HepG2 (cell line): ENCODE results near the gene TBCD. TPM values are rescaled to one million over a fixed set of nuclear protein-coding genes. Genes with fewer than 3 reads are reported as not detected.

Experiments
- BRD4 ChIP-seq: sonication (generic); formaldehyde crosslinking; IDR thresholded peaks from 2 replicates; pipeline ENCODE4 v1.4.0; 2020; ENCODE audit warnings: missing genetic modification reagents
- CAMTA2 ChIP-seq: sonication (generic); formaldehyde crosslinking; IDR thresholded peaks from 2 replicates; pipeline ENCODE4 v1.4.0; 2020; ENCODE audit warnings: mild to moderate bottlenecking, missing genetic modification reagents, borderline replicate concordance
- CENPT ChIP-seq: sonication (generic); formaldehyde crosslinking; IDR thresholded peaks from 2 replicates; pipeline ENCODE4 v1.8.0; 2022; ENCODE audit warnings: low read depth, mild to moderate bottlenecking, moderate library complexity, missing genetic modification reagents
- FOXC1 ChIP-seq: sonication (generic); formaldehyde crosslinking; IDR thresholded peaks from 2 replicates; pipeline ENCODE4 v1.8.0; 2022; ENCODE audit warnings: mild to moderate bottlenecking, missing genetic modification reagents, borderline replicate concordance
- MAZ ChIP-seq, 2 experiments: sonication (generic) in 1 of 2; formaldehyde crosslinking in 1 of 2; IDR thresholded peaks; 2 replicates each; pipeline versions ENCODE4 v1.5.0 to v1.6.1; 2012 to 2020; ENCODE audit warnings: low read depth in 2 of 2, mild to moderate bottlenecking in 2 of 2, borderline replicate concordance in 1 of 2, improper control_type of control experiment in 1 of 2, low read length in 1 of 2, missing genetic modification reagents in 1 of 2, moderate library complexity in 1 of 2
- MBD4 ChIP-seq: IDR thresholded peaks from 2 replicates; pipeline ENCODE4 v1.6.1; 2012; ENCODE audit warnings: low read length, inconsistent platforms, borderline replicate concordance
- NKX3-1 ChIP-seq: sonication (generic); formaldehyde crosslinking; IDR thresholded peaks from 2 replicates; pipeline ENCODE4 v1.5.0; 2020; ENCODE audit warnings: missing genetic modification reagents
- NPAS2 ChIP-seq: sonication (generic); formaldehyde crosslinking; IDR thresholded peaks from 2 replicates; pipeline ENCODE4 v1.8.0; 2022; ENCODE audit warnings: mild to moderate bottlenecking, missing genetic modification reagents, borderline replicate concordance
- SMAD9 ChIP-seq: sonication (generic); formaldehyde crosslinking; IDR thresholded peaks from 2 replicates; pipeline ENCODE4 v1.5.1; 2020; ENCODE audit warnings: mild to moderate bottlenecking, missing genetic modification reagents
- SNRNP70 ChIP-seq: fragments of 200-400 bp; formaldehyde crosslinking; IDR thresholded peaks from 2 replicates; pipeline ENCODE4 v1.6.1; 2017; ENCODE audit warnings: mild to moderate bottlenecking, low read depth, low read length, moderate library complexity
- TOPORS ChIP-seq: sonication (generic); formaldehyde crosslinking; IDR thresholded peaks from 2 replicates; pipeline ENCODE4 v1.8.0; 2023; ENCODE audit warnings: mild to moderate bottlenecking, missing genetic modification reagents
- U2AF2 ChIP-seq: fragments of 200-400 bp; formaldehyde crosslinking; IDR thresholded peaks from 2 replicates; pipeline ENCODE4 v1.6.1; 2017; ENCODE audit warnings: low read depth, mild to moderate bottlenecking, low read length
- ZBTB20 ChIP-seq: sonication (generic); formaldehyde crosslinking; IDR thresholded peaks from 2 replicates; pipeline ENCODE4 v1.8.1; 2023; ENCODE audit warnings: missing genetic modification reagents, low read depth, mild to moderate bottlenecking, borderline replicate concordance
- ZNF234 ChIP-seq: sonication (generic); formaldehyde crosslinking; conservative IDR thresholded peaks from 2 replicates; pipeline ENCODE4 v1.5.1; 2020; ENCODE audit warnings: mild to moderate bottlenecking, missing genetic modification reagents
- ZNF367 ChIP-seq: sonication (generic); formaldehyde crosslinking; IDR thresholded peaks from 2 replicates; pipeline ENCODE4 v1.4.0; 2020; ENCODE audit warnings: missing genetic modification reagents, borderline replicate concordance
- ZNF530 ChIP-seq: sonication (generic); formaldehyde crosslinking; IDR thresholded peaks from 2 replicates; pipeline ENCODE4 v1.5.0; 2020; ENCODE audit warnings: low read depth, mild to moderate bottlenecking, missing genetic modification reagents
- ZNF615 ChIP-seq: sonication (generic); formaldehyde crosslinking; IDR thresholded peaks from 2 replicates; pipeline ENCODE4 v1.5.0; 2020; ENCODE audit warnings: mild to moderate bottlenecking, missing genetic modification reagents, borderline replicate concordance
- ZNF746 ChIP-seq: sonication (generic); formaldehyde crosslinking; IDR thresholded peaks from 2 replicates; pipeline ENCODE4 v1.8.0; 2022; ENCODE audit warnings: mild to moderate bottlenecking, missing genetic modification reagents
- ZSCAN25 ChIP-seq: sonication (generic); formaldehyde crosslinking; IDR thresholded peaks from 2 replicates; pipeline ENCODE4 v1.8.0; 2022; ENCODE audit warnings: mild to moderate bottlenecking, missing genetic modification reagents
- ZZZ3 ChIP-seq: sonication (generic); formaldehyde crosslinking; IDR thresholded peaks from 2 replicates; pipeline ENCODE4 v1.4.0; 2020; ENCODE audit warnings: missing genetic modification reagents, mild to moderate bottlenecking, borderline replicate concordance
- polyA plus RNA-seq, 8 experiments: library from polyadenylated mRNA; depleted of rRNA in 3 of 8; stranded (reverse) in 7 of 8; unstranded in 1 of 8; fragments of >200 nt; fragmentation: Illumina TruSeq in 4 of 8; extraction: Trizol in 4 of 8; gene quantifications; 2 replicates each; pipeline versions ENCODE4 v1.2.1 to v1.2.3, GENCODE V29; 2011 to 2016; ENCODE audit warnings: low read depth in 4 of 8, missing spikeins in 1 of 8, mixed read lengths in 1 of 8; ENCODE audit not compliant: insufficient read depth in 1 of 8
- total RNA-seq, 5 experiments: library from RNA; depleted of rRNA; stranded (reverse); fragments of >200 nt; fragmentation: Illumina TruSeq; extraction: Trizol; gene quantifications; 2 replicates each; pipeline ENCODE4 v1.2.3, GENCODE V29; 2016; ENCODE audit warnings: low read depth in 1 of 5
- TF ChIP-seq, protein P1 (sequence below): sonication (generic); formaldehyde crosslinking; IDR thresholded peaks from 2 replicates; pipeline ENCODE4 v1.4.0; 2020; ENCODE audit warnings: missing genetic modification reagents, borderline replicate concordance
- TF ChIP-seq, protein P2 (sequence below): sonication (generic); formaldehyde crosslinking; IDR thresholded peaks from 2 replicates; pipeline ENCODE4 v1.4.0; 2020; ENCODE audit warnings: mild to moderate bottlenecking, missing genetic modification reagents
- TF ChIP-seq, protein P3 (sequence below): sonication (generic); formaldehyde crosslinking; IDR thresholded peaks from 2 replicates; pipeline ENCODE4; 2020; ENCODE audit warnings: missing genetic modification reagents, mild to moderate bottlenecking, borderline replicate concordance

The TBCD gene
- total and polyA plus RNA-seq, 2 of the 13 experiments (the other 11 are each of a cell fraction or from before 2014, with no cell fraction given) = 33.9 to 54.8 TPM

DNA sequence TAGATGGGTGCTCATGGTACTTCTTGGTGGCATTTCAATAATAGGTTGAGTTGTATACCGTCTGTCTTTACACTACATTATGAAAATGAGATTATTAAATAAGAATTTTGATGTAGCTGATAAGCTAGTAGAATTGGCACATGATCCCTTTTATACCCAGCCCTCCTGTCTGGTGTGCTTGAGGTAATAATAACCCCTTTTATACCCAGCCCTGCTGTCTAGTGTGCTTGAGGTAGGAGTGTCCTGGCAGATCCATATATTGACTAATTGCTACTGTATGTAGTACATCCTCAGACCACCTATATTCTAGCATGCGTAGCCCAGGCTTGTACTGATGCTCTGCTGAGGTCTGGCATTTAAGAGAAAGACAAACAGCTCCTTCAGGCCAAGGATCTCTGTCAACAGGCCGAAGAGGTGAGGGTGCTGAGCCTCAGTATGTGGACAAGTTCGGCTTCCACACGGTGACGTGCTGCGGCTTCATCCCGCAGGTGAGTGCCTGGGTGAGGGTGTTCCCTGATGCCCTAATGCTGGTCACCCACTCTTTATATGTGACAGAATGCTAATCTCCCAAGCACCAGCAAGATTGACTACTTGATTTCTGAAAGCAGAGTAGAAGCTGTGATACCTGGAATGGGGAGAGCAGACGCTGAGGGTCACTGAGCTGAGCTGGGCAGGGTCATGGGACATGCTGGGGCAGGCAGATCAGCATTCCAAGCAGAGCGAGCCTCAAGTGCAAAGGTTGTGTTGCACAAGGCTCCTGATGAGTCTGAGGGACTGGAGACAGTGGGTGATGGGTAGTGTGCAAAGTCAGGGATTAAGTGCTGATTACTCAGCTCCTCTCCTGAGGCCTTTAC lies 10.7 kb upstream of the TBCD start (continued):
- TF ChIP-seq, protein P1, sequence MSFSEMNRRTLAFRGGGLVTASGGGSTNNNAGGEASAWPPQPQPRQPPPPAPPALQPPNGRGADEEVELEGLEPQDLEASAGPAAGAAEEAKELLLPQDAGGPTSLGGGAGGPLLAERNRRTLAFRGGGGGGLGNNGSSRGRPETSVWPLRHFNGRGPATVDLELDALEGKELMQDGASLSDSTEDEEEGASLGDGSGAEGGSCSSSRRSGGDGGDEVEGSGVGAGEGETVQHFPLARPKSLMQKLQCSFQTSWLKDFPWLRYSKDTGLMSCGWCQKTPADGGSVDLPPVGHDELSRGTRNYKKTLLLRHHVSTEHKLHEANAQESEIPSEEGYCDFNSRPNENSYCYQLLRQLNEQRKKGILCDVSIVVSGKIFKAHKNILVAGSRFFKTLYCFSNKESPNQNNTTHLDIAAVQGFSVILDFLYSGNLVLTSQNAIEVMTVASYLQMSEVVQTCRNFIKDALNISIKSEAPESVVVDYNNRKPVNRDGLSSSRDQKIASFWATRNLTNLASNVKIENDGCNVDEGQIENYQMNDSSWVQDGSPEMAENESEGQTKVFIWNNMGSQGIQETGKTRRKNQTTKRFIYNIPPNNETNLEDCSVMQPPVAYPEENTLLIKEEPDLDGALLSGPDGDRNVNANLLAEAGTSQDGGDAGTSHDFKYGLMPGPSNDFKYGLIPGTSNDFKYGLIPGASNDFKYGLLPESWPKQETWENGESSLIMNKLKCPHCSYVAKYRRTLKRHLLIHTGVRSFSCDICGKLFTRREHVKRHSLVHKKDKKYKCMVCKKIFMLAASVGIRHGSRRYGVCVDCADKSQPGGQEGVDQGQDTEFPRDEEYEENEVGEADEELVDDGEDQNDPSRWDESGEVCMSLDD (CRISPR knock-in tag) = no peak; the same call in 1 of the 2 replicates
- TF ChIP-seq, protein P2, sequence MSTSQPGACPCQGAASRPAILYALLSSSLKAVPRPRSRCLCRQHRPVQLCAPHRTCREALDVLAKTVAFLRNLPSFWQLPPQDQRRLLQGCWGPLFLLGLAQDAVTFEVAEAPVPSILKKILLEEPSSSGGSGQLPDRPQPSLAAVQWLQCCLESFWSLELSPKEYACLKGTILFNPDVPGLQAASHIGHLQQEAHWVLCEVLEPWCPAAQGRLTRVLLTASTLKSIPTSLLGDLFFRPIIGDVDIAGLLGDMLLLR (CRISPR knock-in tag) = no peak
- TF ChIP-seq ZNF615 (CRISPR knock-in tag) = no peak
- no peak for TF ChIP-seq NKX3-1 (CRISPR knock-in tag)
- no peak for TF ChIP-seq MBD4
- no peak for TF ChIP-seq ZZZ3 (CRISPR knock-in tag)
- no peak for TF ChIP-seq SNRNP70
- TF ChIP-seq ZSCAN25 (CRISPR knock-in tag) = peak; percentile 88
- TF ChIP-seq FOXC1 (CRISPR knock-in tag) = no peak; the same call in 1 of the 2 replicates
- no peak; the same call in 1 of the 2 replicates for TF ChIP-seq BRD4 (CRISPR knock-in tag)
- TF ChIP-seq, protein P3, sequence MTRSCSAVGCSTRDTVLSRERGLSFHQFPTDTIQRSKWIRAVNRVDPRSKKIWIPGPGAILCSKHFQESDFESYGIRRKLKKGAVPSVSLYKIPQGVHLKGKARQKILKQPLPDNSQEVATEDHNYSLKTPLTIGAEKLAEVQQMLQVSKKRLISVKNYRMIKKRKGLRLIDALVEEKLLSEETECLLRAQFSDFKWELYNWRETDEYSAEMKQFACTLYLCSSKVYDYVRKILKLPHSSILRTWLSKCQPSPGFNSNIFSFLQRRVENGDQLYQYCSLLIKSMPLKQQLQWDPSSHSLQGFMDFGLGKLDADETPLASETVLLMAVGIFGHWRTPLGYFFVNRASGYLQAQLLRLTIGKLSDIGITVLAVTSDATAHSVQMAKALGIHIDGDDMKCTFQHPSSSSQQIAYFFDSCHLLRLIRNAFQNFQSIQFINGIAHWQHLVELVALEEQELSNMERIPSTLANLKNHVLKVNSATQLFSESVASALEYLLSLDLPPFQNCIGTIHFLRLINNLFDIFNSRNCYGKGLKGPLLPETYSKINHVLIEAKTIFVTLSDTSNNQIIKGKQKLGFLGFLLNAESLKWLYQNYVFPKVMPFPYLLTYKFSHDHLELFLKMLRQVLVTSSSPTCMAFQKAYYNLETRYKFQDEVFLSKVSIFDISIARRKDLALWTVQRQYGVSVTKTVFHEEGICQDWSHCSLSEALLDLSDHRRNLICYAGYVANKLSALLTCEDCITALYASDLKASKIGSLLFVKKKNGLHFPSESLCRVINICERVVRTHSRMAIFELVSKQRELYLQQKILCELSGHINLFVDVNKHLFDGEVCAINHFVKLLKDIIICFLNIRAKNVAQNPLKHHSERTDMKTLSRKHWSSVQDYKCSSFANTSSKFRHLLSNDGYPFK = no peak; the same call in 1 of the 2 replicates
- peak; percentile 81; the same call in 1 of the 2 replicates for TF ChIP-seq ZBTB20 (CRISPR knock-in tag)
- no peak for TF ChIP-seq MAZ (IDR thresholded peaks at IDR 0.05; ENCODE audit: borderline replicate concordance, low read depth, low read length)
- TF ChIP-seq MAZ (CRISPR knock-in tag; IDR thresholded peaks at IDR 0.05; ENCODE audit: low read depth) = peak; percentile 83
- TF ChIP-seq SMAD9 (CRISPR knock-in tag) = no peak
- no peak for TF ChIP-seq CAMTA2
- peak; percentile 83; the same call in 1 of the 2 replicates for TF ChIP-seq ZNF746 (CRISPR knock-in tag)
- TF ChIP-seq NPAS2 (CRISPR knock-in tag) = no peak
- no peak for TF ChIP-seq U2AF2
- TF ChIP-seq CENPT (CRISPR knock-in tag) = no peak
- TF ChIP-seq ZNF367 = no peak
- 0 out of 2 replicates have a peak, but pooled peaks have one; percentile 3 for TF ChIP-seq TOPORS
- no peak for TF ChIP-seq ZNF530 (CRISPR knock-in tag)
- no peak for TF ChIP-seq ZNF234 (CRISPR knock-in tag)
